Fibroblast of villous mesenchyme (primary cell): Measurements from ENCODE around the gene HSD17B13. TPM values are rescaled to one million over a fixed set of nuclear protein-coding genes. Genes with fewer than 3 reads are reported as not detected.
A peak's percentile ranks its signal among the peaks of the same experiment; 100 is the strongest.
"Not testable (repeated sequence)": the region's sequence is repeated elsewhere in the genome, so short reads cannot be mapped to it uniquely, and the experiment has no call there.

Source experiments
- DNase-seq: peaks from one replicate; pipeline ENCODE4 v3.0.0-alpha.2; 2010; ENCODE audit warnings: low read depth
- H3K4me3 ChIP-seq: 2 replicates; pipeline ENCODE4 v1.5.1; 2011; ENCODE audit warnings: low read depth, mild to moderate bottlenecking, low read length
- CTCF ChIP-seq: IDR thresholded peaks from 2 replicates; pipeline ENCODE4 v1.5.1; 2012; ENCODE audit warnings: low read depth, mild to moderate bottlenecking, low read length; ENCODE audit not compliant: insufficient read depth
- total RNA-seq: library from RNA; depleted of rRNA; stranded (reverse); fragments of >200 nt; gene quantifications from 2 replicates; pipeline ENCODE4 v1.2.3, GENCODE V29; 2012

HSD17B13 gene
- total RNA-seq, 1 donor: not detected

GRCh38 chr4:87305562-87305961 lies 17.1 kb downstream of the HSD17B13 start:
- no peak for DNase-seq
- H3K4me3 ChIP-seq: no peak overlapping the region
- TF ChIP-seq CTCF: no peak

- DNase-seq: peak; percentile 30
- TF ChIP-seq CTCF: no peak
- H3K4me3 ChIP-seq: no peak overlapping the region
These were observed 17.8 kb downstream of the HSD17B13 start for GRCh38 chr4:87304745-87305432.

GRCh38 chr4:87299898-87300297 lies 22.8 kb downstream of the HSD17B13 start:
- no peak for DNase-seq
- TF ChIP-seq CTCF: no peak
- H3K4me3 ChIP-seq: no peak overlapping the region

- TF ChIP-seq CTCF: no peak
- no peak for DNase-seq
- H3K4me3 ChIP-seq: no peak overlapping the region
These were observed 24.3 kb downstream of the HSD17B13 start for GRCh38 chr4:87298362-87298761.

- not testable (repeated sequence) for DNase-seq, H3K4me3 ChIP-seq
These were observed 27.8 kb downstream of the HSD17B13 start for GRCh38 chr4:87294911-87295310.

GRCh38 chr4:87293889-87294288 lies 28.8 kb downstream of the HSD17B13 start:
- DNase-seq: not testable (repeated sequence)

GRCh38 chr4:87286970-87287369 lies 35.7 kb downstream of the HSD17B13 start:
- TF ChIP-seq CTCF: no peak
- H3K4me3 ChIP-seq: no peak overlapping the region
- no peak for DNase-seq

More at GRCh38 chr4:87293889-87294288, 28.8 kb downstream of the HSD17B13 start:
- not testable (repeated sequence) for H3K4me3 ChIP-seq

GRCh38 chr4:87284268-87284667 lies 38.4 kb downstream of the HSD17B13 start:
- not testable (repeated sequence) for DNase-seq, H3K4me3 ChIP-seq

GRCh38 chr4:87283151-87283550 lies 39.5 kb downstream of the HSD17B13 start:
- no peak for TF ChIP-seq CTCF
- no peak overlapping the region for H3K4me3 ChIP-seq
- no peak for DNase-seq
